ENCODE results near the gene NLRP6. TPM values are rescaled to one million over a fixed set of nuclear protein-coding genes. Genes with fewer than 3 reads are reported as not detected.
A peak's percentile ranks its signal among the peaks of the same experiment; 100 is the strongest.

NLRP6 gene
- total RNA-seq, 2 donors from 2014 or later: 3.5 to 4.3 TPM

- ATAC-seq: no peak
- H3K27me3 Mint-ChIP-seq: no peaks in the 10 kb centered on the region
- H3K9me3 ChIP-seq (ENCODE audit: control insufficient read depth, low read length, poor library complexity, severe bottlenecking): no peaks in the 10 kb centered on the region
- no peak overlapping the region for H3K4me3 Mint-ChIP-seq
- peak in 1 of 3 donors; percentile 3 for DNase-seq
- no peaks in the 10 kb centered on the region for H3K36me3 Mint-ChIP-seq (ENCODE audit: low read depth)
- H3K4me1 Mint-ChIP-seq: peaks cover 11% of the 10 kb centered on the region
- H3K27ac Mint-ChIP-seq: no peak overlapping the region
Measured at GRCh38 chr11:296171-297050, 18.2 kb downstream of the NLRP6 start.

GRCh38 chr11:297051-297585 is 18.9 kb downstream of the NLRP6 start:
- DNase-seq (peak in 2 of 3 donors; percentile 4 to 10), ATAC-seq (peak; percentile 40)
- H3K27ac Mint-ChIP-seq: peak overlapping the region; percentile 81
- H3K36me3 Mint-ChIP-seq (ENCODE audit: low read depth): no peaks in the 10 kb centered on the region
- peak overlapping the region; percentile 72 for H3K4me3 Mint-ChIP-seq
- peaks cover 11% of the 10 kb centered on the region for H3K4me1 Mint-ChIP-seq
- H3K9me3 ChIP-seq (ENCODE audit: control insufficient read depth, low read length, poor library complexity, severe bottlenecking): no peaks in the 10 kb centered on the region
- H3K27me3 Mint-ChIP-seq: no peaks in the 10 kb centered on the region

GRCh38 chr11:297586-298405 is 19.6 kb downstream of the NLRP6 start:
- Mint-ChIP-seq H3K36me3 (ENCODE audit: low read depth) (no peaks in the 10 kb centered on the region), H3K27ac (peak overlapping the region; percentile 81), H3K27me3 (no peaks in the 10 kb centered on the region), H3K4me1 (peaks cover 14% of the 10 kb centered on the region), H3K4me3 (peak overlapping the region; percentile 72)
- ATAC-seq (peak; percentile 71), DNase-seq (peak; percentile 7 to 16 (median 11))
- H3K9me3 ChIP-seq (ENCODE audit: control insufficient read depth, low read length, poor library complexity, severe bottlenecking): no peaks in the 10 kb centered on the region

GRCh38 chr11:298406-299065 is 20.3 kb downstream of the NLRP6 start:
- Mint-ChIP-seq H3K4me3 (no peak overlapping the region), H3K4me1 (peaks cover 16% of the 10 kb centered on the region), H3K27me3 (no peaks in the 10 kb centered on the region), H3K27ac (peak overlapping the region; percentile 81), H3K36me3 (ENCODE audit: low read depth) (no peaks in the 10 kb centered on the region)
- no peak for ATAC-seq
- no peaks in the 10 kb centered on the region for H3K9me3 ChIP-seq (ENCODE audit: control insufficient read depth, low read length, poor library complexity, severe bottlenecking)
- DNase-seq: peak; percentile 4 to 9 (median 7)

GRCh38 chr11:299081-299891 is 21.1 kb downstream of the NLRP6 start, which contains the start of gene IFITM5:
Gene IFITM5 (minus strand): TSS chr11:299526. CDS start chr11:299490, 36 bp downstream.
- no peak for ATAC-seq

GRCh38 chr11:299951-300735 is 21.9 kb downstream of the NLRP6 start:
- H3K4me3 Mint-ChIP-seq: no peak overlapping the region
- no peaks in the 10 kb centered on the region for H3K27me3 Mint-ChIP-seq
- no peaks in the 10 kb centered on the region for H3K9me3 ChIP-seq (ENCODE audit: control insufficient read depth, low read length, poor library complexity, severe bottlenecking)
- no peak overlapping the region for H3K27ac Mint-ChIP-seq
- ATAC-seq (no peak), DNase-seq (peak in 1 of 3 donors; percentile 3)
- no peaks in the 10 kb centered on the region for H3K36me3 Mint-ChIP-seq (ENCODE audit: low read depth)
- H3K4me1 Mint-ChIP-seq: peaks cover 16% of the 10 kb centered on the region

More at GRCh38 chr11:299081-299891, 21.1 kb downstream of the NLRP6 start, which contains the start of gene IFITM5:
- no peak within 1 kb of the TSS for H3K4me3 Mint-ChIP-seq
- H3K9me3 ChIP-seq (ENCODE audit: control insufficient read depth, low read length, poor library complexity, severe bottlenecking): no peaks in the 10 kb centered on the region
- H3K27me3 Mint-ChIP-seq: no peaks in the 10 kb centered on the region
- peak in 2 of 3 donors; percentile 4 to 9 for DNase-seq
- peak within 1 kb of the TSS; percentile 81 for H3K27ac Mint-ChIP-seq
- H3K4me1 Mint-ChIP-seq: peaks cover 16% of the 10 kb centered on the region
- H3K36me3 Mint-ChIP-seq (ENCODE audit: low read depth): no peaks in the 10 kb centered on the region

- no peak for ATAC-seq
- Mint-ChIP-seq H3K4me3 (no peak overlapping the region), H3K27me3 (no peaks in the 10 kb centered on the region), H3K4me1 (peaks cover 17% of the 10 kb centered on the region), H3K27ac (no peak overlapping the region), H3K36me3 (ENCODE audit: low read depth) (peaks cover 3% of the 10 kb centered on the region)
- H3K9me3 ChIP-seq (ENCODE audit: control insufficient read depth, low read length, poor library complexity, severe bottlenecking): no peaks in the 10 kb centered on the region
- DNase-seq: no peak
Measured at GRCh38 chr11:303363-303762, 25.2 kb downstream of the NLRP6 start.

- ATAC-seq (no peak), DNase-seq (peak in 1 of 3 donors; percentile 7)
- Mint-ChIP-seq H3K4me3 (no peak overlapping the region), H3K27me3 (no peaks in the 10 kb centered on the region), H3K4me1 (peaks cover 24% of the 10 kb centered on the region), H3K27ac (no peak overlapping the region), H3K36me3 (ENCODE audit: low read depth) (peaks cover 4% of the 10 kb centered on the region)
- no peaks in the 10 kb centered on the region for H3K9me3 ChIP-seq (ENCODE audit: control insufficient read depth, low read length, poor library complexity, severe bottlenecking)
Measured at GRCh38 chr11:304061-304506, 25.9 kb downstream of the NLRP6 start.

GRCh38 chr11:304915-305843 is 27.0 kb downstream of the NLRP6 start:
- Mint-ChIP-seq H3K4me1 (peaks cover 32% of the 10 kb centered on the region), H3K4me3 (no peak overlapping the region), H3K36me3 (ENCODE audit: low read depth) (peaks cover 7% of the 10 kb centered on the region), H3K27ac (peak overlapping the region; percentile 97), H3K27me3 (no peaks in the 10 kb centered on the region)
- ATAC-seq: peak; percentile 40
- no peaks in the 10 kb centered on the region for H3K9me3 ChIP-seq (ENCODE audit: control insufficient read depth, low read length, poor library complexity, severe bottlenecking)
- DNase-seq: peak in 1 of 3 donors; percentile 34

GRCh38 chr11:305844-306211 is 27.6 kb downstream of the NLRP6 start:
- peaks cover 32% of the 10 kb centered on the region for H3K4me1 Mint-ChIP-seq
- no peak overlapping the region for H3K4me3 Mint-ChIP-seq
- ATAC-seq: no peak
- H3K9me3 ChIP-seq (ENCODE audit: control insufficient read depth, low read length, poor library complexity, severe bottlenecking): no peaks in the 10 kb centered on the region
- peak overlapping the region; percentile 97 for H3K27ac Mint-ChIP-seq
- no peak for DNase-seq
- no peaks in the 10 kb centered on the region for H3K27me3 Mint-ChIP-seq
- H3K36me3 Mint-ChIP-seq (ENCODE audit: low read depth): peaks cover 7% of the 10 kb centered on the region
